Stimulated activated CD8-positive, alpha-beta memory T cell treated with anti-CD3 and anti-CD28 coated beads, Interleukin-12 subunit alpha, Interleukin-12 subunit beta, amount 100 ng/mL, for 24 hours (primary cell): ENCODE results near the gene CAB39.

Source experiments
- DNase-seq: peaks from one replicate; pipeline ENCODE4 v3.0.0-alpha.2; 2020; ENCODE audit errors: extremely low read depth

Gene CAB39

GRCh38 chr2:230754200-230754599 lies 41.6 kb downstream of the CAB39 start:
- no peak for DNase-seq

- DNase-seq: no peak
Measured at GRCh38 chr2:230757476-230757875, 44.8 kb downstream of the CAB39 start.

GRCh38 chr2:230758566-230759480 lies 46.2 kb downstream of the CAB39 start:
- no peak for DNase-seq

GRCh38 chr2:230759481-230760167 lies 47.0 kb downstream of the CAB39 start:
- DNase-seq: no peak

- no peak for DNase-seq
Measured at GRCh38 chr2:230761704-230762103, 49.1 kb downstream of the CAB39 start.

GRCh38 chr2:230762317-230762896 lies 49.8 kb downstream of the CAB39 start:
- DNase-seq: no peak

- no peak for DNase-seq
Measured at GRCh38 chr2:230764346-230764745, 51.7 kb downstream of the CAB39 start.

GRCh38 chr2:230765611-230766300 lies 53.1 kb downstream of the CAB39 start:
- no peak for DNase-seq

- DNase-seq: no peak
Measured at GRCh38 chr2:230767862-230768388, 55.3 kb downstream of the CAB39 start.

GRCh38 chr2:230770804-230771203 lies 58.2 kb downstream of the CAB39 start:
- no peak for DNase-seq

- DNase-seq: no peak
Measured at GRCh38 chr2:230772156-230772555, 59.5 kb downstream of the CAB39 start.

- no peak for DNase-seq
Measured at GRCh38 chr2:230773039-230773773, 60.6 kb downstream of the CAB39 start.

GRCh38 chr2:230774348-230774951 lies 61.8 kb downstream of the CAB39 start:
- no peak for DNase-seq

- no peak for DNase-seq
Measured at GRCh38 chr2:230775737-230776136, 63.1 kb downstream of the CAB39 start.

GRCh38 chr2:230777721-230778120 lies 65.1 kb downstream of the CAB39 start:
- DNase-seq: no peak

GRCh38 chr2:230778350-230779063 lies 65.9 kb downstream of the CAB39 start:
- no peak for DNase-seq

GRCh38 chr2:230779126-230779525 lies 66.5 kb downstream of the CAB39 start:
- no peak for DNase-seq

GRCh38 chr2:230779607-230780006 lies 67.0 kb downstream of the CAB39 start:
- DNase-seq: no peak

- no peak for DNase-seq
Measured at GRCh38 chr2:230781130-230781797, 68.6 kb downstream of the CAB39 start.
